Measurements from ENCODE around the gene EDA.

The EDA gene

GRCh38 chrX:70029863-70030262, 413.9 kb downstream of the EDA start:
- no peak for FAIRE-seq

- peak; percentile 29 for FAIRE-seq
Observed at GRCh38 chrX:70030301-70030767, 414.4 kb downstream of the EDA start.

GRCh38 chrX:70032792-70033191, 416.9 kb downstream of the EDA start:
- FAIRE-seq, result no peak

GRCh38 chrX:70033348-70034051, 417.6 kb downstream of the EDA start:
- no peak for FAIRE-seq

GRCh38 chrX:70034646-70035045, 418.7 kb downstream of the EDA start:
- no peak for FAIRE-seq

GRCh38 chrX:70038515-70038914, 422.6 kb downstream of the EDA start:
- FAIRE-seq, result no peak

GRCh38 chrX:70038951-70039350, 423.0 kb downstream of the EDA start:
- FAIRE-seq, result no peak

- FAIRE-seq, result no peak
Observed at GRCh38 chrX:70039758-70040157, 423.8 kb downstream of the EDA start.

GRCh38 chrX:70041993-70042392, 426.1 kb downstream of the EDA start:
- FAIRE-seq, result no peak

GRCh38 chrX:70042399-70043371, 426.8 kb downstream of the EDA start:
- no peak for FAIRE-seq

- no peak for FAIRE-seq
Observed at GRCh38 chrX:70043685-70044084, 427.8 kb downstream of the EDA start.

- FAIRE-seq, result no peak
Observed at GRCh38 chrX:70044541-70045245, 428.8 kb downstream of the EDA start.

GRCh38 chrX:70046978-70047377, 431.1 kb downstream of the EDA start:
- FAIRE-seq, result no peak

- FAIRE-seq, result no peak
Observed at GRCh38 chrX:70049406-70049805, 433.5 kb downstream of the EDA start.

- no peak for FAIRE-seq
Observed at GRCh38 chrX:70049925-70050324, 434.0 kb downstream of the EDA start, which contains the start of gene AWAT2. AWAT2 (minus strand) TSS chrX:70049938; CDS start chrX:70049932, 6 bp downstream.

- FAIRE-seq, result no peak
Observed at GRCh38 chrX:70052895-70053615, 437.1 kb downstream of the EDA start.

- no peak for FAIRE-seq
Observed at GRCh38 chrX:70054391-70054790, 438.5 kb downstream of the EDA start.

- FAIRE-seq, result no peak
Observed at GRCh38 chrX:70062076-70062475, 446.2 kb downstream of the EDA start, which contains the start of gene OTUD6A. OTUD6A (plus strand) TSS chrX:70062457; CDS start chrX:70062525, 68 bp downstream.

GRCh38 chrX:70062961-70063550, 447.1 kb downstream of the EDA start:
- FAIRE-seq, result no peak

GRCh38 chrX:70066646-70067045, 450.7 kb downstream of the EDA start:
- no peak for FAIRE-seq

GRCh38 chrX:70079297-70079696, 463.4 kb downstream of the EDA start:
- no peak for FAIRE-seq

GRCh38 chrX:70079870-70080269, 464.0 kb downstream of the EDA start:
- no peak for FAIRE-seq
